ENCODE measurements around the gene RAB4A. TPM values are rescaled to one million over a fixed set of nuclear protein-coding genes. Genes with fewer than 3 reads are reported as not detected.

Gene RAB4A, protein sequence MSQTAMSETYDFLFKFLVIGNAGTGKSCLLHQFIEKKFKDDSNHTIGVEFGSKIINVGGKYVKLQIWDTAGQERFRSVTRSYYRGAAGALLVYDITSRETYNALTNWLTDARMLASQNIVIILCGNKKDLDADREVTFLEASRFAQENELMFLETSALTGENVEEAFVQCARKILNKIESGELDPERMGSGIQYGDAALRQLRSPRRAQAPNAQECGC
- 10 to 100 TPM; 16.8 to 68.6 (median 42.4) TPM for total RNA-seq

- Histone ChIP-seq H3K4me1 (peaks cover 23 to 33% (median 26%) of the 10 kb centered on the region in 4 donors), H3K4me3 (peak within 1 kb of the TSS; percentile 62 to 89 (median 86)), H3K27ac (peak within 1 kb of the TSS; percentile 48 to 88 (median 76)), H3K27me3 (no peaks in the 10 kb centered on the region), H3K9me3 (no peaks in the 10 kb centered on the region), H3K36me3 (no peaks in the 10 kb centered on the region)
- 26 to 61% methylated on average over 14 to 38 of the region's 95 CpGs for WGBS, 2 donors
- TF ChIP-seq EP300 (IDR thresholded peaks at IDR 0.05) (no peak), CTCF (IDR thresholded peaks at IDR 0.05) (no peak), POLR2AphosphoS5 (IDR thresholded peaks at IDR 0.05) (peak; percentile 48 to 78), POLR2A (IDR thresholded peaks at IDR 0.05) (peak in 3 of 4 donors; percentile 39 to 89 (median 82))
- ATAC-seq (ENCODE audit: low FRiP score in 2 of 2) (peak; percentile 92 to 98), DNase-seq (peak; percentile 89 to 97)
These were observed at the start of gene RAB4A for GRCh38 chr1:229270547-229271447. TSS of gene RAB4A (plus strand) at chr1:229271111. CDS start at chr1:229271340, 229 bp downstream.

- 93 to 96% methylated on average over 3 of the region's 3 CpGs for WGBS, 2 donors
- Histone ChIP-seq H3K4me3 (no peak overlapping the region), H3K4me1 (peaks cover 5 to 12% (median 8%) of the 10 kb centered on the region in 4 donors), H3K27me3 (no peaks in the 10 kb centered on the region), H3K27ac (peak overlapping the region in 1 of 4 donors; percentile 80), H3K9me3 (no peaks in the 10 kb centered on the region), H3K36me3 (no peaks in the 10 kb centered on the region)
- DNase-seq (no peak), ATAC-seq (ENCODE audit: low FRiP score in 2 of 2) (no peak)
- TF ChIP-seq POLR2A (IDR thresholded peaks at IDR 0.05) (no peak), CTCF (IDR thresholded peaks at IDR 0.05) (no peak), POLR2AphosphoS5 (IDR thresholded peaks at IDR 0.05) (no peak), EP300 (IDR thresholded peaks at IDR 0.05) (no peak)
These were observed 48.8 kb upstream of the RAB4A start for GRCh38 chr1:229222081-229222480.

- TF ChIP-seq POLR2AphosphoS5 (IDR thresholded peaks at IDR 0.05) (no peak), POLR2A (IDR thresholded peaks at IDR 0.05) (no peak), CTCF (IDR thresholded peaks at IDR 0.05) (no peak), EP300 (IDR thresholded peaks at IDR 0.05) (no peak)
- peaks cover 5 to 17% (median 14%) of the 10 kb centered on the region in 4 donors for H3K4me1 ChIP-seq
- ATAC-seq (ENCODE audit: low FRiP score in 2 of 2) (no peak), DNase-seq (no peak)
- H3K27me3 ChIP-seq: no peaks in the 10 kb centered on the region
- no peak overlapping the region for H3K27ac ChIP-seq
- no peaks in the 10 kb centered on the region for H3K36me3 ChIP-seq
- 88 to 89% methylated on average over 8 of the region's 8 CpGs for WGBS, 2 donors
- H3K4me3 ChIP-seq: no peak overlapping the region
- no peaks in the 10 kb centered on the region for H3K9me3 ChIP-seq
These were observed 47.4 kb upstream of the RAB4A start for GRCh38 chr1:229223498-229223897.

DNA sequence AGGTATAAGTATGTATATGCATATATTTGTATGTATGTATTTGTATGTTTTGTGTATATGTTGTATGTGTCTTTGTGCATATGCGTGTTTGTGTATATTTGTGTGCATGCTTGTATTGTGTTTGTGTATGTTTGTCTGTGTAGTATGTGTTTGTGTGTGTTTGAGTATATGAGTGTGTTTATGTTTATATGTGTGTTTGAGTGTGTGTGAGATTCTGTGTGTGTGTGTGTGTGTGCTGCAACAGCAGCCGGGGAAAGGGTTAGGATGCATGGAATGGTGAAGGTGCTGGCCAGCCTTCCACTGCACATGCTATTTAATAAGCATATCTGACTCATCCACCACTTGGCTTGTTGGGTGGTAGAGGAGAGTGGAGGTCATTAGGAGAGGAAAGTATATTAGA lies 46.6 kb upstream of the RAB4A start:
- Histone ChIP-seq H3K27ac (no peak overlapping the region), H3K36me3 (no peaks in the 10 kb centered on the region), H3K27me3 (no peaks in the 10 kb centered on the region), H3K4me1 (peaks cover 9 to 17% (median 17%) of the 10 kb centered on the region in 4 donors), H3K9me3 (no peaks in the 10 kb centered on the region), H3K4me3 (no peak overlapping the region)
- DNase-seq: no peak
- ATAC-seq (ENCODE audit: low FRiP score in 2 of 2): no peak
- TF ChIP-seq POLR2A (IDR thresholded peaks at IDR 0.05) (no peak), EP300 (IDR thresholded peaks at IDR 0.05) (no peak), POLR2AphosphoS5 (IDR thresholded peaks at IDR 0.05) (no peak), CTCF (IDR thresholded peaks at IDR 0.05) (no peak)
- whole genome bisulfite sequencing, 2 donors: 78 to 82% methylated on average over 2 of the region's 2 CpGs

Data from upper lobe of left lung (tissue), 6 donors.